ENCODE measurements around the gene PCGF3.
"Not testable (repeated sequence)": the region's sequence is repeated elsewhere in the genome, so short reads cannot be mapped to it uniquely, and the experiment has no call there.

PCGF3 gene

DNA sequence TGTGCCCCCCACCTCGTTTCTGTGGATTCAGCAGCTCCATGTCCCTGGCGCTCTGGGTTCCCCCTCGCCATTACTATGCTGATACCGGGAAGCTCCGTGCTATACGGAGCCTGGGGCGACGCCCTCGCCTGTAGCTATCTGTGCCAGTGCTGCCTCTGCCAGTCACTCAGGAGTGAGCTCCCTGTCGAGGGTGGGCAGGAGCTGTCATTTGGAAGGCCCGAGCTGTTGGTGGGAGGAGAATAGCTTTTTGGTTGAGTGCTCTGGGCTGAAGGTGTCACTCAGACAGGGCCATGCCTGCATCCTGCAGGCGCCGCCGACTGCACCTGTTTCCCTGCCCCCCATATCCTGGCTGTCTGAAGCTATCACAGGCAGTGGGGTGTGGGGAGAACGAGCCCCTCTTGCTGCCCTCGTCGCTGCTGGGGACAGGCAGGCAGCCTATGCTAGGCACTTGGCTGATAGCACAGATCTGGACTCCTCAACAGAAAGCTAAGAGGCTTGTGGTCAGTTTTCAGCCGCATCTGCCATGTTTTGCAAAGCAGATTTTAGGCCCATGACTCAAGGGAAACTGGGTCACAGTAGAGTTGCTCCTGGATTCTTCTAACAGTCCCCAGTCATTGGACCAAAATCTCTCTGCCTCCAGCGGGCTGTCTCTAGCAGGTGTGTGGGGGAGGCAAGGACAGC lies 88.4 kb downstream of the PCGF3 start:
- DNase-seq (ENCODE audit: low read depth in 4 of 4, low spot score in 1 of 4), result no peak

DNA sequence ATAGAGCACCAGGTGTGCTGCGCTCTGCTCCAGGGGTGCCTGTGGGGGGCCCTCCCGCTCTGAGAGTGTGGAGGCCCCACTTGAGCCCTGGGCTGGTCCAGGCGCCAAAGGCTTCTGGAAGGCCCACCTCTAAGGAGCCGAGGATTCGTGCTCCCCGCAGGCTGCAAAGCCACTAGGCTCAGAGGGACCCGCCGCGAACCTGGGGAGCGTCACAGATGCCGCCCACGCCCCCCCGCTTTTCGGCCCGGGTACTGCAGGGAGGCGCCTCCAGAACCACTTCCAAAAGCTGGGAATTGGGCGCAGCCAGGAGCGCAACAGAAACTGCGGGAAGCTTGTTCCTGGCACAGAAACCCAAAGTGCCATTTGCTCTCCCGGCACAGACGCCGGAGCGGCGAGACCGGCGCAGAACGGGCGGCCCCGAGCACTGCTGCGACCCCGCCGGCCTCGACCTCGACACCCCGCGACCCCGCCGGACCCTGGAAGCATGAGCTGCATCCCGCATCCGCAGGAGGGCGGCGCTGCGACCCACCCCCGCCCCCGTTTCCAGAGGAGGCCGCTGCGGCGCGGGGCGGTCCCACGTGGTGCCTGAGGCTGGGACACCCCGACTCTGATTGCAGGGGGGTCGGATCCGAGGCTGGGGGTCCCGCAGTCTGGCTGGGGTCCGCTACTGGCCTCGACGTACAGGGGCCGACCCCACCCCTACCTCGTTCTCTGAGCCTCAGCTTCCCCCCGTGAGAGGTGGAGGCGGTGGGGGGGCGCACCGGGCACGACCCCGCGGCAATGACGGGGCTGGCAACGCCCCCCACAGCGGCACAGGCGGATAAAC lies 89.5 kb downstream of the PCGF3 start:
- no peak for DNase-seq (ENCODE audit: low read depth in 4 of 4, low spot score in 1 of 4)

DNA sequence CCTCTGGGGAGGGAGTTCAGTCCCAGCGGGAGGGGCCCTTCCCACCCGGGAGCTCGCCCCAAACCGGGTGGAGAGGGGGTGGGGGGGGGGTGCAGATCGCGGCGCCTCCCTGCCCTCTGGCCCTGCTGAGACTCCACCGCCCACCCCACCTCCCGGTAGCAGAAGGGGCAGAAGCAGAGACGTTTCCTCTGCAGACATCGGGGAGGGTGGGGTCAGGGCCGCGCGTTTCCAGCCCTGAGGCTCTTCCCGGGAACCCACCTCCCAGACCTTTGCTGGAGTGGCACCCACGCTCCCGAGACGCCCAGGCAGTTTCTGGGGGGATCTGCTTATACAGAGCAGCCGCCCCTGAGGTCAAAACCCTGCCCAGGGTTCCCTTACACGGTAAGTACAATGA lies 90.1 kb downstream of the PCGF3 start:
- no peak for DNase-seq (ENCODE audit: low read depth in 4 of 4, low spot score in 1 of 4)

DNA sequence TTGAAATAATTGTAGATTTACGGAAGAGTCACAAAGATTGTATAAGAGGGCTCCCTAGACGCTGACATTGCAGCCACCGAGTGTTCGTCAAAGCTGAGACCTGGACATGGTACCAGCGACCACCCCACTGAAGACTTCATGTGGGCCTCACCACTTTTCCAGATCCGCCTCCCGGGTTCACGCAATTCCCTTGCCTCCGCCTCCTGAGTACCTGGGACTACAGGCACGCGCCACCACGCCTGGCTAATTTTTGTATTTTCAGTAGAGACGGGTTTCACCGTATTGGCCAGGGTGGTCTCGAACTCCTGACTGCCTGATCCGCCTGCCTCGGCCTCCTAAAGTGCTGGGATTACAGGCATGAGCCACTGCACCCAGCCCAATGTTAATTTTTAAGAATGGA lies 90.6 kb downstream of the PCGF3 start:
- no peak for DNase-seq (ENCODE audit: low read depth in 4 of 4, low spot score in 1 of 4)

DNA sequence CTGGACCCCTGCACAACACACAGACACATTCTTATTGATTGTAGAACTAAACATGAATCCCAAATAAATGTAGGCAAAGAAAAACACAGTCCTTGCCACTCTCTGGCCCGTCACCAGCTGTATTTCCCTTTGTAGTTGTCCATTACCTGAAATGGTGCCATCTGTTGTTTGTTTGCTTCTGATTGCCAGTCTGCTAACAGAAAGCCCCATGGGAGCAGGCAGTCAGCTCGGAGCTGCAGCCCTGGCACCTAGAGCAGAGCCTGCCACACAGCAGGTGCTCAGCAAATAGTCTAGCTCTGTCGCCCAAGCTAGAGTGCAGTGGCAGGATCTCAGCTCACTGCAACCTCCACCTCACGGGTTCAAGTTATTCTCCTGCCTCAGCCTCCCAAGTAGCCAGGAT lies 91.4 kb downstream of the PCGF3 start:
- DNase-seq (ENCODE audit: low read depth in 4 of 4, low spot score in 1 of 4), result no peak

DNA sequence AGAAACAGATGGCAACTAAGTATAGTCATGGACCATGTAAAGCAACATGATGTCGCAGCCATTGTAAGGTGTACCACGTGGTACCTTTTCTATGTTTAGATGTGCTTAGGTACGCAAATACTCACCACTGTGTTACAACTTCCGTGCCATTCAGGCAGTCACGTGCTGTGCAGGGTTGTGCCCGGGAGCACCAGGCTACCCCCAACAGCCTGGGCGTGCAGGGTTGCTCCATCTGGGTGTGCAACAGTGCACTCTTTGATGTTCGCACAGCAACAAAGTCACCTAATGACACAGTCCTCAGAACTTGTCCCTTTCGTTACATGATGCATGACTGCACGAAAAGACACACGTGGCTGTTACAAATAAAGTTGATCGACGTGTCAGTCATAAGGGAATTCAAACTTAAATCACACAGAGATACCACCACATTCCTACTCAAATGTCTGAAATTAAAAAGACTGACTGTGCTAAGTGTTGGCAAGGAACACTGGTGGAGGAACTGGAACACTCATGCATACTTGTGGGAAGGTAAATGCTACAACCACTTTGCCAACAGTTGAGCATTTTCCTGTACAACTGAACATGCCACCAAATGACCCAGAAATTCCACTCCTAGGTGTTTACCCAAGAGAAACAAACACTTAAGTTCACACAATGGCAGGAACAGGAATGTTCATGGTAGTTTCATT lies 95.9 kb downstream of the PCGF3 start:
- no peak for DNase-seq (ENCODE audit: low read depth in 4 of 4, low spot score in 1 of 4)

DNA sequence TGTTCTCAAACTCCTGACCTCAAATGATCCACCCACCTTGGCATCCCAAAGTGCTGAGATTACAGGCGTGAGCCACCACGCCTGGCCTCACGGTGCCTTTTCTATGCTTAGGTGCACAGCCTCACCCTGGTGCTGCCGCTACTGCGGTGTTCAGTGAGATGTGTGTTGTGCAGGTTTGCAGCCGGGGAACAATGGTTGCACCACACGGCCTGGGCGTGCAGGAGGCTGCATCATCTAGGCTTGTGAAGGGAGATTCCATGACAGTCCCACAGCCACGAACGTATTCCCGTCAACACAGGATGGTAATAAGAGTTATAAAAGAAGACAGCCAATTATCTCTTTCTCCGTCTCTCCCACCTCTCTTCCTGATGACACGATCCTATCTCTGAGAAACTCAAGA lies 98.3 kb downstream of the PCGF3 start:
- DNase-seq (ENCODE audit: low read depth in 4 of 4, low spot score in 1 of 4), result no peak

DNA sequence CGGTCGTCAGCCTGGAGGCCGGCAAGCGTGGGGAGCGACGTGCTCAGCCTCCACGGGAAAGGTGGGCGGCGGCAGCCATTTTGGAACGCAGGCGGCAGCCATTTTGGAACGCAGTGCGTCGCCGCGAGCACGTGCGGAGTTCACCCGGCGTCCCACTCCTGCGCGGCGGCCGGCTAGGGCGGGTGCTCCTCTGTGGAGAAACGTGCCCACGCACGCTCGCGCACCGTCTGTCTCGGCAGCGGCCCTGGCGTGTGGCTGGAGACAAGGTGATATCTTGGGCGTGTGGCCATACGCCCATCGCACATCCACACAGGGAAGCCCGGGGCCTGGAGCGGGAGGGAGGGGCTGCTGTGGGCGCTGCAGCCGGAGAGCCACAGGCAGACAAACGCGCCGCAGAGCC lies 99.2 kb downstream of the PCGF3 start:
- no peak for DNase-seq (ENCODE audit: low read depth in 4 of 4, low spot score in 1 of 4)

DNA sequence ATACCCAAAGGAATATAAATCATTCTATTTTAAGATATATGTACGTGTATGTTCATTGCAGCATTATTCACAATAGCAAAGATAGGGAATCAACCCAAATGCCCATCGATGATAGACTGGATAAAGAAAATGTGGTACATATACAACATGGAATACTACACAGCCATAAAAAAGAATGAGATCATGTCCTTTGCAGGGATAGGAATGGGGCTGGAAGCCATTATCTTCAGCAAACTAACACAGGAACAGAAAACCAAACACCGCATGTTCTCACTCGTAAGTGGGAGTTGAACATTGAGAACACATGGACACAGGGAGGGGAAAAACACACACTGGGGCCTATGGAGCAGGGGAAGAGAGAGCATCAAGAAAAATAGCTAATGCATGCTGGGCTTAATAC lies 101.3 kb downstream of the PCGF3 start:
- not testable (repeated sequence) for DNase-seq (ENCODE audit: low read depth in 4 of 4, low spot score in 1 of 4)

DNA sequence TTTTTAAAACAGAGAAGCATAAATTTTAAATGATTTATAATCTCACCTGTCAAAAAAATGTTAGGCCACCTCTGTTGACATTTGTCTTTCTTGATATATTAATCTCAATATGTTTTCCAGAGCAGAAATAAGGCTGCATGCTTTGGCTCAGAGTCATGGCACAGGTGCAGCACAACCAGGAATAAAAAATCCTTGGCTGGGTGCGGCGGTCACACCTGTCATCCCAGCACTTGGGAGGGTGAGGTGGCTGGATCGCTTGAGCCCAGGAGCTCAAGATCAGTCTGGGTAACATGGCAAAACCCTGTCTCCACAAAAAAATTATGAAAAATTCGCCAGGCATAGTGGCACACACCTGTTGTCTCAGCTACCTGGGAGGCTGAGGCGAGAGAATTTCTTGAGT lies 102.2 kb downstream of the PCGF3 start:
- no peak for DNase-seq (ENCODE audit: low read depth in 4 of 4, low spot score in 1 of 4)

DNA sequence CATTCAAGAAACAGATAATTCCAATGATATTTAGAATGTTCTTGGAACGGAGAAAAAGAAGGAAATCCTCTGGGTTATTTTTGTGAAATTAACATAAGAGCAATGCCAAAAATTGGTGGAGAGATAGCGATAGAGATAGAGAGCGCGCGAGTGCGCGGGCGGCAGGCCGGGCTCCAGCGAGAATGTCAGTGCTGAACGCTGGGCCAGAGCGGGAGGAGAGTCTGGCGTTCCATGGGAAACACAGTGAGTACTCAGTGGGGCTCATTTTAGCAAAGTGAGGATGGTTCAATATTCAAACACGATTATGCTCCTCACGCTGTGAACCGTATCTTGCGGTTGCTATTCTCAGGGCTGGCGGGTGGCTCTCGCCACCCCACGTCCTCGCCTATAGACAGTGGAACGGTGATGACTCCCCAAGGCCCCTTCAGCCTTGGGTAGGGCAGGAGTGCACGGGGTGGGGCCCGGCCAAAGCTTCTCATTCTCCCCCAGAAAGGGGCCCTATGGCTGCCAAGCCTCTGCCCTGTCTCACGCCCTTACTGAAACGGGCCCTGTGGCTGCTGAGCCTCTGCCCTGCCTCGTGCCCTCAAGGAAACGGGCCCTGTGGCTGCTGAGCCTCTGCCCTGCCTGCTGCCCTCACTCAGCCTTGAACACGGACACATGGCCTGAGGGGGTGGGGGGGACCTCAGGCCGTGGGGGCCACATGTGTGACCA lies 103.4 kb downstream of the PCGF3 start:
- DNase-seq (ENCODE audit: low read depth in 4 of 4, low spot score in 1 of 4), result no peak

DNA sequence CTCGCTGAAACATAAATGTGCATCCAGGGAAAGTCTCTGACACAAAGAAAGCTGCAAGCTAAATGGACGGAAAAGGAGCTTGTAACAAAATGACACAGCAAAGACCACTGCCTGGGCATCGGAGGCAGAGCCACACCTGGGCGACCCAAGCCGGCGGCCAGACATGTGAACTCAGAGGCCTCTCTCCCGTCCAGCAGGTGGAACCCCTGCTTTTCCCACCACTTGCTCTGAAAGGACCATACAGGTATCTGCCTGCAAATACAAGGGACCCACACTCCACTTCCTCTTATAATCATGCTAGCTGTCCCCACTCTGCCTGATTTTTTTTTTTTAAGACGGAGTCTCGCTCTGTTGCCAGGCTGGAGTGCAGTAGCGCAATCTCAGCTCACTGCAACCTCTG lies 108.3 kb downstream of the PCGF3 start:
- no peak for DNase-seq (ENCODE audit: low read depth in 4 of 4, low spot score in 1 of 4)

DNA sequence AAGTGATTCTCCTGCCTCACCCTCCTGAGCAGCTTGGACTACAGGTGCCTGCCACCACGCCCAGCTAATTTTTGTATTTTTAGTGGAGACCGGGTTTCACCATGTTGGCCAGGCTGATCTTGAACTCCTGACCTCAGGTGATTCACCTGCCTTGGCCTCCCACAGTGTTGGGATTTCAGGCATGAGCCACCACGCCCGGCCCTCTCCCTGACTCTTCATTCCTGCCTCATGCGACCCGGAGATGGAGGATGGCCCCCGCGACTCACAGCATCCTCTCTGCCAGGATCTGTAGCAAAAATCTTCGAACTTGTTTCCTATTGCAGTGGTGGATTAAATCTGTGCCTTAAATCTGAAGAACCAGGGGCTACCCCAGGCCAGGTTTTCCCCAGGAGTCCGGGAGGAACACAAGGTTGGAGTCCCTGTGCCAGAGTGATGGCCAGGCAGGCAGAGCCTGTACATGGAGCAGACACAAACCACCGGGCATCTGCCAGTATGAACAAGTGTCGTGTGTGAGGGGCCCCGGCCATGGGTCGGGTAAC lies 108.7 kb downstream of the PCGF3 start:
- no peak for DNase-seq (ENCODE audit: low read depth in 4 of 4, low spot score in 1 of 4)

DNA sequence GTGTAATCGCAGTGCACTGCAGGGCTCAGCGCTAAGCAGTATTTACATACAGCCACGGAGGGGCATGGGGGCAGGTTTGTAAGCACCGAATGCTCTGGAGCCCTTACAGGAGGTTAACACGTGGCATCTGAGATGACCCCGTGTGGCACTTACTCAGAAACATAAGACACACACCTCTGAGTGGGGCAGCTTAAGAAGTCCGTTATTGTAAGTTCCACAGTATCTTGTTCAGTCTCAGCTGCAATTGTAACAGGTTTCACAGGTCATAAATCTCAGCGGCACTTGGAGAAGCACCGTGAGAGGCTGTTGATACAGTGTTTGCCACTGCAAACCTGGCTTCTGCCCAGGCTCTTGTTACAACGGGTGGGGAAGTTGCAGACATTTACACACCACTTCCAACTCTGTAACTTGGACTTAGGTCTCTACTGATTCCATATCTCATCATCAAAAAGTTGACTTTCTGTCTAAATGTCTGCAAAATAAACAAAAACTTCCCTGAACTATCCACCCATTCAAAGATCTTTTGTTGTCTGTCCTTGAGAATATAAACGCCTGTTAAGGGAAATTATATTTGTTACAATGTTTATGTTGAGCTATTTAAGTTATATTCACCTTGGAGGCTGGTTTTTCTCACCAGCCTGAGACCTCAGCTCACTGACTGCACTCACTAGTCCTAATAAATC lies 110.0 kb downstream of the PCGF3 start:
- DNase-seq (ENCODE audit: low read depth in 4 of 4, low spot score in 1 of 4), result no peak

DNA sequence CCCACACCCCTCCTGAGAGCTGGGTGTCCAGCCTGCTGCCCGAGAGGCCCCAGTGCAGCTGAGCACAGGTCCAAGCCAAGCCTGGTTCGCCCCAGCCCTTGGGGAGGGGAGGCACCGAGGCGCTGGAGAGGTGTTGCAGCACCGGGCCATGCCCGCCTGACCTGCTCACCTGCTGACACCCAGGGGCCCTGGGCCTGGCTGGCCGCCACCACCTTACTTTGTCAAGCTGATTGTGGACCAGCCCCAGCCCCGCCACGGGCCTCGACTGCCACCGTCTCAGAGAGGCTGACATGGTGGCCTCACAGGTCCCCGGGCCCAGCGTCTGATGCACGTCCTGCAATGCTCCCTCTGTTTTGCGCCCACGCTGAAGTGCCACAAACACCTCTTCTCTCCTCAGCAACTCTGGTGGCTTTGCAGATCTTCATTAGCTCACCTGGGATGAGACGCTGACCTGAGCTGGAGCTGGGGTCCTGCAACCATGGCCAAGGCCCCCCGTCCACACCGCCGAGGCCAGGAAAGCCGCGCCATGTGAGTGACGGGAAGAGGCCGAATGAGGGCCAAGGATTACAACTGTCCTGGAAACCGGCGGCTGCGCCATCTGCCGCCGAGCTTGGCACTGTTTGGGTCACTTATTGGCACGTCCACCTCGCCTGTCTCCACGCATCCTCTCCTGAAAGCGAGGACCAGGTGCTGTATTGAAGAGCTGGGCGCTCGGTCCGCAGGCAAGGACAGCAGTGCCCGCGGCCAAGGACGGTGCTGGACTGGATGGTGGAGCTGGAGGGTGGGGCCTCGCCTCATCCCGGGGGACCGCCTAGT lies 112.7 kb downstream of the PCGF3 start:
- no peak for DNase-seq (ENCODE audit: low read depth in 4 of 4, low spot score in 1 of 4)

DNA sequence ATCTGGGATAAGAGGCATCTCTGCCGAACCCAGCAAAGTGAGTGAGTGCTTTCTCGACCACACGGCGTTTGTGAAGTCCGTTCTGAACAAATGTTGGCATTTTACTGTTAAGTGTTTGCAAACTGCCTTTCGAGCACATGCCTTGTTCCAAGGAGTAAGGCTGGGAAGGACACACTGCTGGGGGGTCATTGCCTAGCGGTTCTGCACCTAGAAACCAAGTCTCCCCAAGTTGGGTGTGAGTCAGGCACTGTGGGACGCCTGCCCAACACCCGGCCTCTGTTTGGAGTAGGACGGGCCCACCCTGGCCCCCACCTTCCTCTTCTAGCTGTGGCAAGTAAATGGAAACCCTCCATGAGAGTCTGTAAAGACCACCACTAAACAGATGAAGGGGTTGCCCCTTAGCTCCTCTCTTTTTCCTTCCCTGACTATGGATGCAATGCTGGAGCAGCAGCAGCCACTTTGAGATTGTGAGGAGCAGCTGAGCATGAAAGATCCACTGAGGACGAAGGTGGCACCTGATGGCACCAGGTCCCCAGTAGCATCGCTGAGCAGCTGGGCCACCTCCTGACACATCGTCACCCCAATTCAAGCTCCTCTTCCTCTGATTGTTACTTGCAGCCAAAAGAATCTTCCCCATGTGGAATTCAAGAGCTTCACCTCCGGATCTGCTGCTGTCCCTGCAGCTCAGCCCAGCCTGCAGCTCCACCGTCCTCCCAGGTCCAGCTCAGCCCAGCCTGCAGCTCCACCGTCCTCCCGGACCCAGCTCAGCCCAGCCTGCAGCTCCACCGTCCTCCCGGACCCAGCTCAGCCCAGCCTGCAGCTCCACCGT lies 114.0 kb downstream of the PCGF3 start:
- no peak for DNase-seq (ENCODE audit: low read depth in 4 of 4, low spot score in 1 of 4)

Measured in stimulated activated CD4-positive, alpha-beta T cell treated with anti-CD3 and anti-CD28 coated beads, Interleukin-1b, Interleukin-23, amount 100 ng/mL, for 24 hours (primary cell).